PC-9 (cell line): ENCODE results near the gene ADM5. TPM values are rescaled to one million over a fixed set of nuclear protein-coding genes. Genes with fewer than 3 reads are reported as not detected.

Experiments used
- BruUV-seq: library from RNA; stranded (reverse); fragments of 400-500 nt; replicated peaks from 2 replicates; lab custom pipeline; 2021; lab: Mats Ljungman, UMichigan
- CTCF ChIA-PET: fragments of 300-600 bp; sonication (Branson Sonifier 250); formaldehyde crosslinking; loops from one replicate; lab custom pipeline; 2022; ENCODE audit warnings: antibody characterized with exemption; lab: Charles Lee
- POLR2A ChIA-PET: fragments of 300-600 bp; sonication (Branson Sonifier 250); formaldehyde crosslinking; loops from one replicate; lab custom pipeline; 2022; ENCODE audit warnings: antibody characterized with exemption; ENCODE audit not compliant: unreplicated experiment; lab: Charles Lee
- DNase-seq, 2 experiments: peaks; one replicate each; pipeline versions ENCODE4 v3.0.0 to v3.0.0-alpha.2; 2015 to 2022; ENCODE audit warnings: mixed read lengths in 1 of 2
- H2AFZ ChIP-seq: fragments of 200-600 bp; sonication (generic); 2 replicates; pipeline ENCODE4 v1.8.1; 2017; ENCODE audit warnings: antibody characterized with exemption
- H3F3A ChIP-seq: fragments of 200-600 bp; sonication (generic); 2 replicates; pipeline ENCODE4 v1.8.1; 2017; ENCODE audit warnings: antibody characterized with exemption, mild to moderate bottlenecking, low read depth; ENCODE audit not compliant: insufficient read depth
- H3K27ac ChIP-seq: fragments of 200-600 bp; sonication (generic); 2 replicates; pipeline ENCODE4 v1.6.1; 2016; ENCODE audit warnings: mixed run types
- H3K27me3 ChIP-seq: fragments of 200-600 bp; sonication (generic); 2 replicates; pipeline ENCODE4 v1.6.1; 2016; ENCODE audit warnings: low read depth, mixed run types; ENCODE audit not compliant: insufficient read depth
- H3K36me3 ChIP-seq: fragments of 200-600 bp; sonication (generic); 2 replicates; pipeline ENCODE4 v1.6.1; 2016; ENCODE audit warnings: low read depth, mixed run types
- H3K4me1 ChIP-seq: fragments of 200-600 bp; sonication (generic); replicated peaks from 2 replicates; pipeline ENCODE4 v1.6.1; 2016; ENCODE audit warnings: mixed run types; ENCODE audit not compliant: insufficient read depth
- H3K4me2 ChIP-seq: fragments of 200-600 bp; sonication (generic); 2 replicates; pipeline ENCODE4 v1.6.1; 2017; ENCODE audit warnings: mixed run types
- H3K4me3 ChIP-seq: fragments of 200-600 bp; sonication (generic); 2 replicates; pipeline ENCODE4 v1.6.1; 2016; ENCODE audit warnings: mixed run types
- H3K79me2 ChIP-seq: fragments of 200-600 bp; sonication (generic); 2 replicates; pipeline ENCODE4 v1.6.1; 2017; ENCODE audit warnings: low read depth, mixed run types
- H3K9me2 ChIP-seq: fragments of 200-600 bp; sonication (generic); 2 replicates; pipeline ENCODE4 v1.8.1; 2017; ENCODE audit warnings: mild to moderate bottlenecking; ENCODE audit not compliant: insufficient read depth
- H3K9me3 ChIP-seq: fragments of 200-600 bp; sonication (generic); 2 replicates; pipeline ENCODE4 v1.8.1; 2016; ENCODE audit warnings: low read depth; ENCODE audit not compliant: insufficient read depth
- H4K20me1 ChIP-seq: fragments of 200-600 bp; sonication (generic); 2 replicates; pipeline ENCODE4 v1.8.1; 2017; ENCODE audit not compliant: insufficient read depth
- EZH2 ChIP-seq: fragments of 200-600 bp; sonication (generic); IDR thresholded peaks from 2 replicates; pipeline ENCODE4 v1.8.0; 2017; ENCODE audit warnings: antibody characterized with exemption, low read depth
- intact Hi-C: fragments of 100-400 bp; cut with micrococcal nuclease; formaldehyde crosslinking; loops from one replicate; pipeline ENCODE4 v1.10.0; 2022; ENCODE audit not compliant: unreplicated experiment
- total RNA-seq: library from RNA; stranded (reverse); gene quantifications from 2 replicates; pipeline ENCODE4 v1.2.3, GENCODE V29; 2021
- TF ChIP-seq, protein P1 (sequence below): fragments of 200-600 bp; sonication (generic); conservative IDR thresholded peaks from 2 replicates; pipeline ENCODE4 v1.6.1; 2017; ENCODE audit warnings: mixed run types, antibody characterized with exemption, mild to moderate bottlenecking, moderate library complexity

ADM5 gene
- total RNA-seq, 1 experiment from 2014 or later = 14.2 TPM

DNA sequence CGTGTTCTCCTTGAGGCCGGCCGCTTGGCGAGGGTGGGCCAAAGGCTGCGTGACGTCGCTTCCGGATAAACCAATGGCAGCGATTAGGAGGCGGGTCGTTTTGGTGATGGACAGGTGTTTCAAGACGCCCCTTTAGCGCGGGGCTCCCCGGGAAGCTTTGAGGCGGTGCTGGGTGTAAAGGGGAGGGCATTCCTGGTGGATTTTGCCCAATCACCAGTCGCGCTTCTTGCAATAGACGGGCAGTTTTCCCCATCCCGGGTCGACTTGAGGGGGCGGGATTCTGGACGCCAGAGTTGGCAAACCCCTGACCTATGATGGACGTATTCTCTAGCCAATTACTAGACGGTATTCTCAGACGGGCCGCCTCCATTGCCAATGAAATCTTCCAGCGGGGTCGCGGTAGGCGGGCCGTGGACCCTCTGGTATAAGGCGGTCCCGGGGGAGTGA is 12.6 kb upstream of the ADM5 start:
- no peak overlapping the region for H2AFZ ChIP-seq
- H3K27me3 ChIP-seq = no peaks in the 10 kb centered on the region
- H3K9me2 ChIP-seq = no peaks in the 10 kb centered on the region
- H3K79me2 ChIP-seq = peaks cover 46% of the 10 kb centered on the region
- peak; percentile 99 for DNase-seq
- no peaks in the 10 kb centered on the region for H3K9me3 ChIP-seq
- peaks cover 21% of the 10 kb centered on the region for H3K4me1 ChIP-seq
- ChIA-PET CTCF (interaction anchor here (1.4 kb wide), 1 partner anchor 37 kb away, joined by 6 read pairs; the partner anchor contains the start of gene RRAS), POLR2A (interaction anchor here (0.5 to 1.5 kb wide), 13 partner anchors 16 to 658 kb away, joined by 3 to 38 read pairs (median 4); partner anchors contain the start of genes RRAS and SCAF1)
- intact Hi-C loops = loop anchor here (1.0 to 5.0 kb wide), 6 partner anchors 37 to 285 kb away; partner anchors contain the start of genes AKT1S1, AP2A1, RRAS and TBC1D17
- peaks cover 15% of the 10 kb centered on the region for H3K36me3 ChIP-seq
- peak overlapping the region; percentile 99 for H3K4me3 ChIP-seq
- H4K20me1 ChIP-seq = peaks cover 41% of the 10 kb centered on the region
- TF ChIP-seq, protein P1, sequence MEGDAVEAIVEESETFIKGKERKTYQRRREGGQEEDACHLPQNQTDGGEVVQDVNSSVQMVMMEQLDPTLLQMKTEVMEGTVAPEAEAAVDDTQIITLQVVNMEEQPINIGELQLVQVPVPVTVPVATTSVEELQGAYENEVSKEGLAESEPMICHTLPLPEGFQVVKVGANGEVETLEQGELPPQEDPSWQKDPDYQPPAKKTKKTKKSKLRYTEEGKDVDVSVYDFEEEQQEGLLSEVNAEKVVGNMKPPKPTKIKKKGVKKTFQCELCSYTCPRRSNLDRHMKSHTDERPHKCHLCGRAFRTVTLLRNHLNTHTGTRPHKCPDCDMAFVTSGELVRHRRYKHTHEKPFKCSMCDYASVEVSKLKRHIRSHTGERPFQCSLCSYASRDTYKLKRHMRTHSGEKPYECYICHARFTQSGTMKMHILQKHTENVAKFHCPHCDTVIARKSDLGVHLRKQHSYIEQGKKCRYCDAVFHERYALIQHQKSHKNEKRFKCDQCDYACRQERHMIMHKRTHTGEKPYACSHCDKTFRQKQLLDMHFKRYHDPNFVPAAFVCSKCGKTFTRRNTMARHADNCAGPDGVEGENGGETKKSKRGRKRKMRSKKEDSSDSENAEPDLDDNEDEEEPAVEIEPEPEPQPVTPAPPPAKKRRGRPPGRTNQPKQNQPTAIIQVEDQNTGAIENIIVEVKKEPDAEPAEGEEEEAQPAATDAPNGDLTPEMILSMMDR = no peak
- no peak for TF ChIP-seq EZH2
- no TSS peak for BruUV-seq
- H3F3A ChIP-seq = peaks cover 54% of the 10 kb centered on the region
- H3K4me2 ChIP-seq = peak overlapping the region; percentile 97; the same call in 1 of the 2 replicates
- peak overlapping the region; percentile 91 for H3K27ac ChIP-seq

DNA sequence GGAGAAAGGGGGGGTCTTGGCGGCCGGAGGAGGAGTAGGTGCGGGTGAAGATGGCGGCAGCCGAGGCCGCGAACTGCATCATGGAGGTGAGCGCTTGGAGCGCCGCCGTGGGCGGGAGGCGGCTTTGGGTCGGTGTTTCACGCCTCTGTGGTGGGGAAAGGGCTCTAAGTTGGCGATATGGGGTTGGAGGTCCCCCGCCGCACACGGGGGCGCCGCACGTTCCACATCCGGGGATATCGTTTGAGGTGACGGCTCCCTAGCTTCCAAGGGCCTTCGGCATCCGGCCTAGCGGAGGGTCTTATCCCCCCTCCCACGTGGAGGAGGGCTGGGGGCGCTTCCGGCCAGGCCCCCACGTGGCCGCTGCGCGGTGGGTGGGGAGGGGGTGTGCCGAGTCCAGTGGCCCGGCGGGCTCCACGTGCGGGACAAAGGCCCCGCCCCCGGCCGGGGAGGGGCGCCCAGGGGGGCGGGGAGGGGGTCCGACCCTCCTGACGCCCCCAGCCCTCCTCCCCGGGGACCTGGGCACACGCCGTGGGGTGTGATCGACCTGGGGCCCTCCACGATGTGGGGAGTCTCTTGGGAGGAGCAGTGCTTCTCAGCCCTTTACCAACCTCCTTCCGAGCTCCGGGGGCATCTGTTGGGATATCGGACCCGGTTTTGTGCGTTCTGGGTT is 12.0 kb upstream of the ADM5 start, which contains the start of gene PRMT1:
TSS of gene PRMT1 (plus strand) at position 41 of the 670 bp plus-strand sequence. CDS start at position 51, 10 bp downstream.
- BruUV-seq = no TSS peak

More for the DNA sequence above, 12.0 kb upstream of the ADM5 start, which contains the start of gene PRMT1:
- ChIA-PET CTCF (interaction anchor here (0.6 kb wide), 2 partner anchors 107 to 324 kb away, joined by 3 to 8 read pairs; no protein-coding TSS in a partner anchor), POLR2A (interaction anchor here (0.7 to 1.1 kb wide), 2 partner anchors 161 to 183 kb away, joined by 6 to 11 read pairs; no protein-coding TSS in a partner anchor)
- H2AFZ ChIP-seq = peak within 1 kb of the TSS; percentile 71
- intact Hi-C loops = loop anchor here (1.0 to 5.0 kb wide), 5 partner anchors 90 to 285 kb away; partner anchors contain the start of genes AKT1S1, AP2A1 and TBC1D17
- no peaks in the 10 kb centered on the region for H3K9me3 ChIP-seq
- no peak for TF ChIP-seq EZH2
- TF ChIP-seq, protein P1 = no peak
- peak in 1 of 2 experiments; percentile 58 for DNase-seq
- no peaks in the 10 kb centered on the region for H3K9me2 ChIP-seq
- peaks cover 47% of the 10 kb centered on the region for H4K20me1 ChIP-seq
- peaks cover 20% of the 10 kb centered on the region for H3K36me3 ChIP-seq
- peak within 1 kb of the TSS; percentile 97 for H3K4me2 ChIP-seq
- H3K27me3 ChIP-seq = no peaks in the 10 kb centered on the region
- peaks cover 57% of the 10 kb centered on the region for H3F3A ChIP-seq
- H3K4me1 ChIP-seq = peaks cover 21% of the 10 kb centered on the region
- peak within 1 kb of the TSS; percentile 91 for H3K27ac ChIP-seq
- H3K4me3 ChIP-seq = peak within 1 kb of the TSS; percentile 99
- peaks cover 52% of the 10 kb centered on the region for H3K79me2 ChIP-seq
